Measurements from ENCODE around the gene ITPR2. TPM values are rescaled to one million over a fixed set of nuclear protein-coding genes. Genes with fewer than 3 reads are reported as not detected.

Gene ITPR2
- total and polyA plus RNA-seq, 2 of the 13 experiments (the other 11 are each of a cell fraction or from before 2014, with no cell fraction given): 31.9 to 81.9 TPM

DNA sequence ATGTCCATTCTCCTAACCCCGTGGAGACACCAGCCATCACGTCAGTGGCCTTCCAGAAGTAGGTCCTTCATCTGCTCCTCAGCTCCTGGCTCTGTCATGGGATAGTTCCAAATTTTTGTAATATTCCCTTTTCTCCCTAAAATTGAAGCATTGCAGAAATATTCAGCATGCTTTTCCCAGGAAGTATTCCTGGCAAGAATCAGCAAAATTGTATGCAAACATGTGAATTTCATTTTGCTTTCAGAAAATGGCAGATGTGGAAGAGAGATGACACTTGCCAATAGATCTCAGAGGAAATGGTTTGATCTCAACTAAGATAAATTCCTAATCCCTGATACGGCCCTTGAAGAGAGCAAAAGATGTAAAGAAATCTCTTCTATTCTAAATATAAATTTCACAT is 298.9 kb downstream of the ITPR2 start:
- POLR2A ChIA-PET: no interaction called here
- no peak overlapping the region for H2AFZ ChIP-seq (ENCODE audit: low read length)
- no peaks in the 10 kb centered on the region for H3K9me3 ChIP-seq (ENCODE audit: low read length)
- H3K4me1 ChIP-seq (ENCODE audit: insufficient read depth, low read length): peaks cover 2% of the 10 kb centered on the region; the same call in 1 of the 2 replicates
- CTCF ChIA-PET (ENCODE audit: low intra/inter-chr PET ratio, low total read pairs): no interaction called here
- in situ Hi-C loops (cut with HindIII; ENCODE audit: extremely low pct_ligation_motif_present, low pct_unique_long_range_greater_than_20kb): no loop called here
- no peaks in the 10 kb centered on the region for H4K20me1 ChIP-seq (ENCODE audit: insufficient read depth, low read length)
- DNase-seq (ENCODE audit: low spot score): no peak
- WGBS (ENCODE audit: low lambda C conversion rate): 98% methylated on average over 3 of the region's 3 CpGs
- no peak overlapping the region for H3K4me2 ChIP-seq (ENCODE audit: low read depth, low read length)
- intact Hi-C loops (cut with micrococcal nuclease; ENCODE audit: unreplicated experiment): no loop called here
- H3K79me2 ChIP-seq (ENCODE audit: insufficient read depth, low read length): no peaks in the 10 kb centered on the region
- no peak overlapping the region for H3K4me3 ChIP-seq (replicated peaks in 1 of 3; ENCODE audit: insufficient read depth in 1 of 3, low read depth in 2 of 3, low read length in 3 of 3)
- peaks cover 10 to 43% of the 10 kb centered on the region in 2 experiments; a peak in 4 of 5 replicates for H3K36me3 ChIP-seq (replicated peaks in 1 of 2; ENCODE audit: control insufficient read depth in 1 of 2, insufficient read depth in 2 of 2, low read length in 2 of 2)
- no peaks in the 10 kb centered on the region for H3K27me3 ChIP-seq (ENCODE audit: control insufficient read depth in 1 of 2, insufficient read depth in 2 of 2, low read length in 2 of 2)
- no peak overlapping the region for H3K27ac ChIP-seq (ENCODE audit: extremely low read length, insufficient read depth, low read length)
- no TSS peak for BruUV-seq (replicated peaks)
- no peak overlapping the region for H3K9ac ChIP-seq (ENCODE audit: insufficient read depth, low read depth, low read length)
- no peak for TF ChIP-seq KDM2A (CRISPR knock-in tag; IDR thresholded peaks at IDR 0.05; ENCODE audit: borderline replicate concordance, low read depth)
- no peak for TF ChIP-seq FOXM1 (CRISPR knock-in tag; IDR thresholded peaks at IDR 0.05)
- TF ChIP-seq ZNF329 (CRISPR knock-in tag; IDR thresholded peaks at IDR 0.05; ENCODE audit: low read depth): no peak
- TF ChIP-seq RBM22 (optimal IDR thresholded peaks at IDR 0.05; ENCODE audit: low read length): peak; percentile 35
- no peak for TF ChIP-seq SP2 (CRISPR knock-in tag; IDR thresholded peaks at IDR 0.05)
- ATAC-seq: no peak
- no peak for FAIRE-seq

DNA sequence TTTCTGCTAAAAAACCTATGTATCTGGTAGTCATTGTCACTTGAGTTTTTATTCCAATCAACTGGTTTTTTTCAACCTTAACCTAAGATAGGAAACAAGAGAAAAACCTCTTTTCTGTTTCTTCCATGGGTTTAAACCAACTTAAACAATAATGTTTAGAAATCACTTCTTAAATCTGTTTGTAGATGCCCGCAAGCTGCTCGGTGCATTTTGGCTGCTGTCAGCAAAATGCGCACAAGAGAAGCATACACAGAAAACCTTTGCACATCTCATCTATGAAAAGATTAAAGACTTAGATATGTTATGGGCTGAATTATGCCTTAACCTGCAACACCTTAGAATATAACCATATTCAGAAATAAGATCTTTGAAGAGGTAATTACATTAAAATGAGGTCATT is 299.8 kb downstream of the ITPR2 start:
- ATAC-seq: no peak
- Histone ChIP-seq H3K36me3 (replicated peaks in 1 of 2; ENCODE audit: control insufficient read depth in 1 of 2, insufficient read depth in 2 of 2, low read length in 2 of 2) (peaks cover 14 to 45% of the 10 kb centered on the region in 2 experiments; a peak in 4 of 5 replicates), H4K20me1 (ENCODE audit: insufficient read depth, low read length) (no peaks in the 10 kb centered on the region), H3K9ac (ENCODE audit: insufficient read depth, low read depth, low read length) (no peak overlapping the region), H3K27ac (ENCODE audit: extremely low read length, insufficient read depth, low read length) (no peak overlapping the region), H3K79me2 (ENCODE audit: insufficient read depth, low read length) (no peaks in the 10 kb centered on the region), H3K4me3 (replicated peaks in 1 of 3; ENCODE audit: insufficient read depth in 1 of 3, low read depth in 2 of 3, low read length in 3 of 3) (no peak overlapping the region), H2AFZ (ENCODE audit: low read length) (no peak overlapping the region), H3K4me2 (ENCODE audit: low read depth, low read length) (no peak overlapping the region), H3K27me3 (ENCODE audit: control insufficient read depth in 1 of 2, insufficient read depth in 2 of 2, low read length in 2 of 2) (no peaks in the 10 kb centered on the region), H3K4me1 (ENCODE audit: insufficient read depth, low read length) (no peaks in the 10 kb centered on the region), H3K9me3 (ENCODE audit: low read length) (no peaks in the 10 kb centered on the region)
- in situ Hi-C loops (cut with HindIII; ENCODE audit: extremely low pct_ligation_motif_present, low pct_unique_long_range_greater_than_20kb): no loop called here
- BruUV-seq (replicated peaks): no TSS peak
- WGBS (ENCODE audit: low lambda C conversion rate): 97% methylated on average over 3 of the region's 3 CpGs
- FAIRE-seq: no peak
- TF ChIP-seq SSRP1 (CRISPR knock-in tag; IDR thresholded peaks at IDR 0.05) (no peak), KLF9 (CRISPR knock-in tag; IDR thresholded peaks at IDR 0.05; ENCODE audit: low read depth) (no peak), HDAC2 (CRISPR knock-in tag; IDR thresholded peaks at IDR 0.05) (no peak), ETV6 (CRISPR knock-in tag; conservative IDR thresholded peaks at IDR 0.05) (no peak), MAFK (conservative IDR thresholded peaks at IDR 0.05 in 1 of 2, IDR thresholded peaks at IDR 0.05 in 1 of 2; ENCODE audit: low read length in 2 of 2) (peak; percentile 14 to 74; a peak in 3 of 4 replicates), MYC (CRISPR knock-in tag; IDR thresholded peaks at IDR 0.05; ENCODE audit: borderline replicate concordance) (no peak), MAFF (IDR thresholded peaks at IDR 0.05; ENCODE audit: low read depth, low read length) (peak; percentile 35; the same call in 1 of the 2 replicates)
- POLR2A ChIA-PET: no interaction called here
- CTCF ChIA-PET (ENCODE audit: low intra/inter-chr PET ratio, low total read pairs): no interaction called here
- no peak for DNase-seq (ENCODE audit: low spot score)
- intact Hi-C loops (cut with micrococcal nuclease; ENCODE audit: unreplicated experiment): no loop called here
